ENCODE data around the gene SAV1. TPM values are rescaled to one million over a fixed set of nuclear protein-coding genes. Genes with fewer than 3 reads are reported as not detected.

The SAV1 gene
- total and polyA plus RNA-seq, 2 of the 8 experiments (the other 6 are each of a cell fraction or from before 2014, with no cell fraction given) = 15.9 to 78.3 TPM

GRCh38 chr14:50666772-50667683 lies 1.1 kb downstream of the SAV1 start:
- DNase-seq (ENCODE audit: low read depth in 1 of 2, low spot score in 2 of 2) (no peak), FAIRE-seq (no peak)
- no peaks in the 10 kb centered on the region for H3K27me3 ChIP-seq (replicated peaks in 1 of 4; ENCODE audit: control insufficient read depth in 3 of 4, extremely low read depth in 1 of 4, insufficient read depth in 3 of 4, low read length in 3 of 4)
- H2BK5ac ChIP-seq (ENCODE audit: low read depth, low read length) = peak overlapping the region; percentile 21; the same call in 1 of the 2 replicates
- H2BK15ac ChIP-seq (ENCODE audit: low read length) = no peak overlapping the region
- H3K79me2 ChIP-seq (ENCODE audit: control insufficient read depth in 1 of 2, insufficient read depth in 2 of 2, low read length in 2 of 2) = peaks cover 4 to 54% of the 10 kb centered on the region in 2 experiments; a peak in 3 of 4 replicates
- no peak overlapping the region for H2BK120ac ChIP-seq (replicated peaks; ENCODE audit: low read depth, low read length)
- no peaks in the 10 kb centered on the region for H3K9me3 ChIP-seq (ENCODE audit: insufficient read depth in 2 of 2, low read depth in 1 of 2, low read length in 1 of 2)
- no peak overlapping the region for H4K5ac ChIP-seq (ENCODE audit: insufficient read length, low read depth, low read length)
- H3K56ac ChIP-seq (replicated peaks; ENCODE audit: insufficient read length, low read depth, low read length) = peak overlapping the region; percentile 61
- H3K79me1 ChIP-seq (ENCODE audit: low read depth, low read length) = no peaks in the 10 kb centered on the region
- no peak overlapping the region for H2AFZ ChIP-seq (ENCODE audit: low read length)
- H3K27ac ChIP-seq (ENCODE audit: low read depth, low read length) = peak overlapping the region; percentile 91; the same call in 1 of the 2 replicates
- H3K14ac ChIP-seq (ENCODE audit: insufficient read length) = no peak overlapping the region
- H3K23ac ChIP-seq (ENCODE audit: insufficient read length) = no peak overlapping the region
- ChIA-PET POLR2A (ENCODE audit: partially characterized antibody) (interaction anchor here (0.8 to 1.7 kb wide), 9 partner anchors 9 to 270 kb away, joined by 3 to 8 read pairs (median 3); partner anchors contain the start of genes ATL1 and CDKL1), CTCF (ENCODE audit: partially characterized antibody) (interaction anchor here (0.8 to 1.3 kb wide), 3 partner anchors 36 to 193 kb away, joined by 3 read pairs; no protein-coding TSS in a partner anchor)
- H2BK20ac ChIP-seq (ENCODE audit: low read length) = no peak overlapping the region
- H2AK5ac ChIP-seq (ENCODE audit: low read depth, low read length) = no peak overlapping the region
- peak overlapping the region; percentile 72 to 97 (median 87) for H3K4me3 ChIP-seq (ENCODE audit: extremely low read depth in 1 of 4, insufficient read depth in 2 of 4, low read depth in 3 of 4, low read length in 4 of 4)
- peak overlapping the region; percentile 79 to 91 (median 86) for H3K9ac ChIP-seq (replicated peaks in 1 of 4; ENCODE audit: extremely low read depth in 1 of 4, low read depth in 3 of 4, low read length in 3 of 4)
- 3% methylated on average over 20 of the region's 20 CpGs; no CpG with 5 or more reads in 1 of the 2 experiments for WGBS, 2 experiments (ENCODE audit: extremely low coverage in 1 of 2, insufficient coverage in 1 of 2, insufficient read length in 1 of 2, insufficient replicate concordance in 2 of 2, low coverage in 1 of 2, low lambda C conversion rate in 2 of 2, missing lambda C conversion rate in 1 of 2)
- H4K91ac ChIP-seq (replicated peaks; ENCODE audit: insufficient read length, low read length) = no peak overlapping the region
- no peak overlapping the region for H4K8ac ChIP-seq (ENCODE audit: extremely low read depth, insufficient read depth, low read length)
- H3K4me2 ChIP-seq (ENCODE audit: insufficient read depth in 1 of 2, low read depth in 2 of 2, low read length in 2 of 2) = peak overlapping the region; percentile 83 to 89
- H4K20me1 ChIP-seq (replicated peaks in 1 of 2; ENCODE audit: control insufficient read depth in 1 of 2, insufficient read depth in 2 of 2, low read length in 2 of 2) = no peaks in the 10 kb centered on the region
- 0 out of 2 replicates have a peak overlapping the region, but pooled peaks have one; percentile 53 for H3K18ac ChIP-seq (ENCODE audit: extremely low read depth, low read length)
- peaks cover 3% of the 10 kb centered on the region; the same call in 1 of the 2 replicates for H3K23me2 ChIP-seq (ENCODE audit: low read depth, low read length)
- H3K36me3 ChIP-seq (ENCODE audit: control insufficient read depth in 2 of 4, insufficient read depth in 4 of 4, low read length in 3 of 4) = peaks cover 0 to 12% (median 3%) of the 10 kb centered on the region in 4 experiments; a peak in 6 of 8 replicates
- peaks cover 7 to 17% (median 12%) of the 10 kb centered on the region in 4 experiments for H3K4me1 ChIP-seq (replicated peaks in 1 of 4; ENCODE audit: control insufficient read depth in 3 of 4, insufficient read depth in 4 of 4, low read length in 3 of 4)
- no peak overlapping the region for H2BK12ac ChIP-seq (ENCODE audit: low read depth, low read length)
- H3K4ac ChIP-seq (replicated peaks; ENCODE audit: insufficient read length, low read depth, low read length) = no peak overlapping the region
- TF ChIP-seq MAFK (IDR thresholded peaks at IDR 0.05; ENCODE audit: low read depth, low read length) = no peak
- no peak for TF ChIP-seq KDM4A (IDR thresholded peaks at IDR 0.05; ENCODE audit: low read depth, low read length, severe bottlenecking)
- TF ChIP-seq SIRT6 (IDR thresholded peaks at IDR 0.05; ENCODE audit: low read length) = no peak
- no peak for TF ChIP-seq SIX5 (IDR thresholded peaks at IDR 0.05; ENCODE audit: low read depth, low read length)
- TF ChIP-seq TAF1 (IDR thresholded peaks at IDR 0.05; ENCODE audit: low read depth, low read length) = no peak
- no peak for TF ChIP-seq BCL11A (IDR thresholded peaks at IDR 0.05; ENCODE audit: low read depth in 2 of 2, low read length in 2 of 2)
- TF ChIP-seq, protein P1, sequence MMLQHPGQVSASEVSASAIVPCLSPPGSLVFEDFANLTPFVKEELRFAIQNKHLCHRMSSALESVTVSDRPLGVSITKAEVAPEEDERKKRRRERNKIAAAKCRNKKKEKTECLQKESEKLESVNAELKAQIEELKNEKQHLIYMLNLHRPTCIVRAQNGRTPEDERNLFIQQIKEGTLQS (IDR thresholded peaks at IDR 0.05; ENCODE audit: insufficient read depth, low read depth, low read length) = no peak
- no peak for TF ChIP-seq SRF (IDR thresholded peaks at IDR 0.05; ENCODE audit: low read depth, low read length)
- no peak for TF ChIP-seq EP300 (IDR thresholded peaks at IDR 0.05; ENCODE audit: borderline replicate concordance in 1 of 2, low read depth in 2 of 2, low read length in 2 of 2)
- TF ChIP-seq CHD2 (IDR thresholded peaks at IDR 0.05; ENCODE audit: low read length) = no peak
- 0 out of 2 replicates have a peak, but pooled peaks have one; percentile 43 for TF ChIP-seq POLR2AphosphoS5 (IDR thresholded peaks at IDR 0.05; ENCODE audit: low read depth, low read length)

Data from H1 (cell line).